Endothelial cell of umbilical vein (primary cell): ENCODE results near the gene TNFSF12. TPM values are rescaled to one million over a fixed set of nuclear protein-coding genes. Genes with fewer than 3 reads are reported as not detected.

Experiments
- BruUV-seq: library from RNA; stranded (reverse); fragments of 400-500 nt; replicated peaks from 2 replicates; lab custom pipeline; 2021; lab: Mats Ljungman, UMichigan
- CTCF ChIA-PET: fragments of 300-600, 350-600 bp; sonication (Branson Sonifier 250); formaldehyde crosslinking; loops from one replicate; lab custom pipeline; 2021; ENCODE audit warnings: antibody characterized with exemption, inconsistent platforms; lab: Charles Lee
- POLR2A ChIA-PET: fragments of 300-600, 350-600 bp; sonication (Branson Sonifier 250); formaldehyde crosslinking; loops from one replicate; lab custom pipeline; 2021; ENCODE audit warnings: antibody characterized with exemption, inconsistent platforms; lab: Charles Lee
- DNase-seq: peaks from one replicate; pipeline ENCODE4 v3.0.0-alpha.2; 2011; ENCODE audit warnings: low read depth, low spot score
- FAIRE-seq: peaks from 2 replicates; lab custom pipeline; 2011; peaks lifted over from hg19 to GRCh38; lab: Jason Lieb, UNC
- H2AFZ ChIP-seq: 2 replicates; pipeline ENCODE4 v1.6.0; 2012; ENCODE audit warnings: low read depth, low read length, control low read depth, inconsistent platforms
- H3K27ac ChIP-seq: 2 replicates; pipeline ENCODE4 v1.5.1; 2011; ENCODE audit warnings: low read depth, mild to moderate bottlenecking, control low read depth, low read length, moderate library complexity; ENCODE audit not compliant: insufficient read depth
- H3K27me3 ChIP-seq, 2 experiments: 2 replicates each; pipeline versions ENCODE4 v1.6.0 to v1.6.1; 2011; ENCODE audit warnings: low read length in 2 of 2, mixed read lengths in 1 of 2; ENCODE audit not compliant: control insufficient read depth in 2 of 2, insufficient read depth in 2 of 2
- H3K36me3 ChIP-seq, 2 experiments: 2 replicates in 1 of 2; 3 replicates in 1 of 2; pipeline ENCODE4 v1.5.1; 2011; ENCODE audit warnings: low read length in 2 of 2, mild to moderate bottlenecking in 1 of 2, moderate library complexity in 1 of 2; ENCODE audit not compliant: control insufficient read depth in 2 of 2, insufficient read depth in 2 of 2; ENCODE audit errors: extremely low read depth in 1 of 2
- H3K4me1 ChIP-seq: 3 replicates; pipeline ENCODE4 v1.5.1; 2011; ENCODE audit warnings: mild to moderate bottlenecking, low read length; ENCODE audit not compliant: control insufficient read depth, insufficient read depth; ENCODE audit errors: extremely low read depth
- H3K4me2 ChIP-seq: 2 replicates; pipeline ENCODE4 v1.6.1; 2011; ENCODE audit warnings: low read length, control low read depth, mixed read lengths; ENCODE audit not compliant: insufficient read depth
- H3K4me3 ChIP-seq, 3 experiments: fragments of 200-600 bp in 1 of 3; sonication (generic), shearing (Covaris generic) in 1 of 3; replicated peaks in 1 of 3; 2 replicates each; pipeline ENCODE4 v1.5.1; 2011 to 2016; ENCODE audit warnings: control low read depth in 3 of 3, low read length in 3 of 3, mild to moderate bottlenecking in 2 of 3, inconsistent platforms in 1 of 3, low read depth in 1 of 3, moderate library complexity in 1 of 3; ENCODE audit not compliant: insufficient read depth in 1 of 3
- H3K79me2 ChIP-seq: 2 replicates; pipeline ENCODE4 v1.6.0; 2012; ENCODE audit warnings: low read length, inconsistent platforms; ENCODE audit not compliant: control insufficient read depth, insufficient read depth
- H3K9ac ChIP-seq: replicated peaks from 2 replicates; pipeline ENCODE3; 2011; ENCODE audit warnings: low read length, control low read depth; ENCODE audit not compliant: insufficient read depth; ENCODE audit errors: extremely low read depth
- H3K9me1 ChIP-seq: replicated peaks from 3 replicates; pipeline ENCODE4 v1.6.0; 2011; ENCODE audit warnings: mild to moderate bottlenecking, low read length; ENCODE audit not compliant: control insufficient read depth, insufficient read depth; ENCODE audit errors: extremely low read depth
- H3K9me3 ChIP-seq: replicated peaks from 2 replicates; pipeline ENCODE4 v1.5.1; 2012; ENCODE audit warnings: low read length, inconsistent platforms; ENCODE audit not compliant: control insufficient read depth, insufficient read depth
- H4K20me1 ChIP-seq: replicated peaks from 2 replicates; pipeline ENCODE3; 2011; ENCODE audit warnings: mild to moderate bottlenecking, low read length; ENCODE audit not compliant: control insufficient read depth, insufficient read depth; ENCODE audit errors: extremely low read depth
- CTCF ChIP-seq, 2 donors: IDR thresholded peaks; 1 replicate in 1 of 2; 2 replicates in 1 of 2; pipeline ENCODE4 v1.5.1; 2011; ENCODE audit warnings: low read length in 2 of 2, mild to moderate bottlenecking in 2 of 2, moderate library complexity in 2 of 2, control low read depth in 1 of 2, inconsistent platforms in 1 of 2, low read depth in 1 of 2; ENCODE audit not compliant: insufficient read depth in 1 of 2; ENCODE audit errors: extremely low read depth in 1 of 2
- EZH2 ChIP-seq: IDR thresholded peaks from 2 replicates; pipeline ENCODE4 v1.6.1; 2012; ENCODE audit warnings: borderline replicate concordance, low read depth, mild to moderate bottlenecking, moderate library complexity, low read length, inconsistent platforms; ENCODE audit not compliant: severe bottlenecking
- FOS ChIP-seq: IDR thresholded peaks from 2 replicates; pipeline ENCODE4 v1.6.1; 2011; ENCODE audit warnings: mild to moderate bottlenecking, low read length, moderate library complexity, borderline replicate concordance; ENCODE audit not compliant: insufficient read depth
- GATA2 ChIP-seq: IDR thresholded peaks from 2 replicates; pipeline ENCODE4 v1.7.0; 2011; ENCODE audit warnings: low read depth, mild to moderate bottlenecking, moderate library complexity, mixed read lengths, low read length; ENCODE audit not compliant: insufficient read length, insufficient read depth
- JUN ChIP-seq: IDR thresholded peaks from 2 replicates; pipeline ENCODE4 v1.6.1; 2011; ENCODE audit warnings: borderline replicate concordance, low read depth; ENCODE audit not compliant: insufficient read length, insufficient read depth
- MYC ChIP-seq: IDR thresholded peaks from one replicate; pipeline ENCODE4 v1.6.1; 2011; ENCODE audit warnings: mild to moderate bottlenecking, low read depth, low read length
- POLR2A ChIP-seq: IDR thresholded peaks from 2 replicates; pipeline ENCODE4 v1.6.1; 2012; ENCODE audit warnings: low read depth, mild to moderate bottlenecking, control low read depth, low read length
- POLR2AphosphoS5 ChIP-seq: IDR thresholded peaks from 2 replicates; pipeline ENCODE4 v1.6.1; 2012; ENCODE audit warnings: low read depth, mild to moderate bottlenecking, control low read depth, low read length, moderate library complexity; ENCODE audit not compliant: insufficient read depth
- dilution Hi-C: fragments of 300-500 bp; cut with MboI; formaldehyde crosslinking; loops from one replicate; pipeline ENCODE4 v1.15.0; 2019; ENCODE audit warnings: low sequenced_read_pairs; ENCODE audit not compliant: extremely low pct_ligation_motif_present
- intact Hi-C: fragments of 100-400 bp; cut with micrococcal nuclease; formaldehyde crosslinking; loops from one replicate; pipeline ENCODE4 v1.10.0; 2022
- polyA plus RNA-seq, 4 experiments: library from polyadenylated mRNA; depleted of rRNA in 3 of 4; stranded (reverse) in 3 of 4; unstranded in 1 of 4; fragments of >200 nt; gene quantifications; 2 replicates each; pipeline versions ENCODE4 v1.2.1 to v1.2.3, GENCODE V29; 2011 to 2012; ENCODE audit warnings: missing spikeins in 1 of 4
- total RNA-seq: library from RNA; stranded (reverse); gene quantifications from 2 replicates; pipeline ENCODE4 v1.2.3, GENCODE V29; 2021
- TF ChIP-seq, protein P1 (sequence below): IDR thresholded peaks from 2 replicates; pipeline ENCODE4 v1.6.1; 2011; ENCODE audit not compliant: insufficient read depth, insufficient read length

Gene TNFSF12
- total and polyA plus RNA-seq, 2 donors (not counting 3 experiments of a cell fraction or from before 2014, with no cell fraction given): 28.4 to 39.4 TPM

DNA sequence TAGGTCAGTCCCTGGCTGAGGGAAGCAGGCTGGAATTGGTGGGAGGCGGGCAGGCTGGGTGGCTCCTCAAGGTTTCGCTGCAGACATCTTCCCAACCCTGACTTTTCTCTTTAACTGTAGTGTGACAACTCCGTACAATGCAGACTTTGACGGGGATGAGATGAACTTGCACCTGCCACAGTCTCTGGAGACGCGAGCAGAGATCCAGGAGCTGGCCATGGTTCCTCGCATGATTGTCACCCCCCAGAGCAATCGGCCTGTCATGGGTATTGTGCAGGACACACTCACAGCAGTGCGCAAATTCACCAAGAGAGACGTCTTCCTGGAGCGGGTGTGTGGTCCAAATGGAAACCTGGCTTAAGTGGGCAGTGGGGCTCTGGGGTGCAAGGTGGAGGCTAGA, 49.7 kb upstream of the TNFSF12 start:
- H3K79me2 ChIP-seq: peaks cover 23% of the 10 kb centered on the region
- H4K20me1 ChIP-seq: no peaks in the 10 kb centered on the region
- peaks cover 44 to 58% of the 10 kb centered on the region in 2 experiments for H3K36me3 ChIP-seq
- dilution Hi-C loops (no loop called here), intact Hi-C loops (no loop called here)
- H2AFZ ChIP-seq: no peak overlapping the region
- H3K9me1 ChIP-seq: no peaks in the 10 kb centered on the region
- no peaks in the 10 kb centered on the region for H3K9me3 ChIP-seq
- no peak for DNase-seq
- H3K27me3 ChIP-seq: no peaks in the 10 kb centered on the region
- CTCF ChIA-PET: interaction anchor here (3.5 kb wide), 1 partner anchor 15 kb away, joined by 15 read pairs; no protein-coding TSS in a partner anchor
- H3K27ac ChIP-seq: no peak overlapping the region
- no peak overlapping the region for H3K9ac ChIP-seq
- H3K4me1 ChIP-seq: peaks cover 23% of the 10 kb centered on the region
- POLR2A ChIA-PET: no interaction called here
- TF ChIP-seq, protein P1, sequence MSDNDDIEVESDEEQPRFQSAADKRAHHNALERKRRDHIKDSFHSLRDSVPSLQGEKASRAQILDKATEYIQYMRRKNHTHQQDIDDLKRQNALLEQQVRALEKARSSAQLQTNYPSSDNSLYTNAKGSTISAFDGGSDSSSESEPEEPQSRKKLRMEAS: no peak
- TF ChIP-seq FOS (no peak), EZH2 (no peak)
- no peak for FAIRE-seq
- no peak overlapping the region for H3K4me2 ChIP-seq
- no TSS peak for BruUV-seq
- no peak overlapping the region for H3K4me3 ChIP-seq

DNA sequence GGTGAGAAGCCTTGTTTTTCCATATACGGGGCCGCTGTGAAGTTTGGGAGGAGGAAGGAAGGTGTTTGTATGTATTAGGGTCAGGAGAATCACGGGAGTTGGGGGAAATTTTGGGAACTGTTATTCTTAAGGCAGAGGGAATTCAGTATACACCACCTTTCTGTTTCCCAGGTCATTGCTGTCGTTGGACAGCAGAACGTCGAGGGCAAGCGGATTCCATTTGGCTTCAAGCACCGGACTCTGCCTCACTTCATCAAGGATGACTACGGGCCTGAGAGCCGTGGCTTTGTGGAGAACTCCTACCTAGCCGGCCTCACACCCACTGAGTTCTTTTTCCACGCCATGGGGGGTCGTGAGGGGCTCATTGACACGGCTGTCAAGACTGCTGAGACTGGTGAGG, 47.1 kb upstream of the TNFSF12 start:
- Histone ChIP-seq H3K27me3 (no peaks in the 10 kb centered on the region), H3K36me3 (peaks cover 44 to 62% of the 10 kb centered on the region in 2 experiments), H3K4me2 (no peak overlapping the region), H3K79me2 (peaks cover 5% of the 10 kb centered on the region), H3K4me1 (peaks cover 12% of the 10 kb centered on the region), H3K9ac (no peak overlapping the region), H3K9me1 (no peaks in the 10 kb centered on the region), H2AFZ (no peak overlapping the region), H4K20me1 (no peaks in the 10 kb centered on the region), H3K27ac (no peak overlapping the region), H3K4me3 (no peak overlapping the region), H3K9me3 (no peaks in the 10 kb centered on the region)
- no peak for FAIRE-seq
- dilution Hi-C loops: no loop called here
- CTCF ChIA-PET: interaction anchor here (1.3 to 2.6 kb wide), 3 partner anchors 16 to 146 kb away, joined by 5 to 12 read pairs (median 9); no protein-coding TSS in a partner anchor
- POLR2A ChIA-PET: no interaction called here
- no peak for TF ChIP-seq FOS
- TF ChIP-seq POLR2A: no peak
- TF ChIP-seq MYC: no peak
- TF ChIP-seq, protein P1: no peak
- no peak for TF ChIP-seq EZH2
- TF ChIP-seq JUN: no peak
- TF ChIP-seq CTCF (IDR thresholded peaks at IDR 0.05; ENCODE audit: extremely low read depth in 1 of 2, insufficient read depth in 1 of 2, low read depth in 1 of 2, low read length in 2 of 2): no peak
- TF ChIP-seq POLR2AphosphoS5: no peak
- no peak for TF ChIP-seq GATA2
- no peak for DNase-seq
- no TSS peak for BruUV-seq
- intact Hi-C loops: no loop called here
